B cell (primary cell): ENCODE data around the gene SKA1. TPM values are rescaled to one million over a fixed set of nuclear protein-coding genes. Genes with fewer than 3 reads are reported as not detected.

Experiments
- ATAC-seq: fragments of 200-7000 bp; cut with Tn5 transposase; one replicate; pipeline ENCODE4 v1.10.0; 2021; ENCODE audit warnings: low read depth, mild to moderate bottlenecking, moderate number of reproducible peaks, moderate library complexity
- CTCF ChIA-PET: fragments of 350-600 bp; sonication (Branson Sonifier 250); formaldehyde crosslinking; loops from one replicate; lab custom pipeline; 2021; ENCODE audit warnings: antibody characterized with exemption, inconsistent platforms; lab: Charles Lee
- POLR2A ChIA-PET: fragments of 350-600 bp; sonication (Branson Sonifier 250); formaldehyde crosslinking; loops from one replicate; lab custom pipeline; 2021; ENCODE audit warnings: antibody characterized with exemption; lab: Charles Lee
- DNase-seq: peaks from one replicate; pipeline ENCODE4 v3.0.0; 2013
- H2AFZ ChIP-seq: 2 replicates; pipeline ENCODE4 v1.6.1; 2012; ENCODE audit warnings: mild to moderate bottlenecking, low read depth, low read length; ENCODE audit not compliant: insufficient read depth, poor library complexity, severe bottlenecking
- H3K27ac ChIP-seq, 2 donors: 1 replicate in 1 of 2; 2 replicates in 1 of 2; pipeline ENCODE4 v1.5.1; 2012 to 2013; ENCODE audit warnings: low read length in 2 of 2, mild to moderate bottlenecking in 2 of 2, moderate library complexity in 1 of 2
- H3K27me3 ChIP-seq, 4 experiments: fragments of 200-600 bp in 1 of 4; sonication (generic) in 1 of 4; replicated peaks in 1 of 4; 1 replicate in 2 of 4; 2 replicates in 2 of 4; pipeline versions ENCODE4 v1.6.1 to v1.7.0; 2013 to 2016; ENCODE audit warnings: low read length in 3 of 4, mild to moderate bottlenecking in 2 of 4, mixed read lengths in 1 of 4, moderate library complexity in 1 of 4; ENCODE audit not compliant: insufficient read depth in 4 of 4, control insufficient read depth in 3 of 4; ENCODE audit errors: control extremely low read depth in 1 of 4
- H3K36me3 ChIP-seq, 2 experiments: replicated peaks in 1 of 2; 1 replicate in 1 of 2; 2 replicates in 1 of 2; pipeline versions ENCODE4 v1.6.1 to v1.7.1; 2013; ENCODE audit warnings: low read length in 1 of 2; ENCODE audit not compliant: insufficient read depth in 2 of 2, control insufficient read depth in 1 of 2; ENCODE audit errors: control extremely low read depth in 1 of 2, extremely low read depth in 1 of 2
- H3K4me1 ChIP-seq, 2 donors: fragments of 200-600 bp in 1 of 2; sonication (generic) in 1 of 2; 1 replicate in 1 of 2; 2 replicates in 1 of 2; pipeline versions ENCODE4 v1.5.1 to v1.6.1; 2013 to 2017; ENCODE audit warnings: low read length in 2 of 2; ENCODE audit not compliant: control insufficient read depth in 2 of 2, insufficient read depth in 2 of 2
- H3K4me2 ChIP-seq: replicated peaks from 2 replicates; pipeline ENCODE3; 2012; ENCODE audit warnings: mild to moderate bottlenecking, low read depth, low read length; ENCODE audit not compliant: poor library complexity, severe bottlenecking
- H3K4me3 ChIP-seq, 5 experiments: fragments of 200-600 bp in 1 of 5; sonication (generic) in 1 of 5; 1 replicate in 3 of 5; 2 replicates in 2 of 5; pipeline versions ENCODE4 v1.5.1 to v1.7.0; 2011 to 2016; ENCODE audit warnings: low read length in 4 of 5, mild to moderate bottlenecking in 4 of 5, low read depth in 2 of 5, control low read depth in 1 of 5, moderate library complexity in 1 of 5; ENCODE audit not compliant: insufficient read depth in 1 of 5; ENCODE audit errors: control extremely low read depth in 1 of 5, extremely low read depth in 1 of 5
- H3K79me2 ChIP-seq: fragments of 200-600 bp; sonication (generic); one replicate; pipeline ENCODE4 v1.6.0; 2016; ENCODE audit warnings: low read length; ENCODE audit not compliant: control insufficient read depth, insufficient read depth
- H3K9ac ChIP-seq: fragments of 200-600 bp; sonication (generic); 2 replicates; pipeline ENCODE4 v1.6.1; 2017; ENCODE audit warnings: mild to moderate bottlenecking, low read length, moderate library complexity
- H3K9me3 ChIP-seq, 3 donors: one replicate each; pipeline versions ENCODE4 v1.6.1 to v1.7.1; 2013; ENCODE audit warnings: low read length in 2 of 3; ENCODE audit not compliant: control insufficient read depth in 2 of 3, insufficient read depth in 1 of 3; ENCODE audit errors: control extremely low read depth in 1 of 3
- H4K20me1 ChIP-seq: 2 replicates; pipeline ENCODE4 v1.6.0; 2012; ENCODE audit warnings: mild to moderate bottlenecking, low read length; ENCODE audit not compliant: insufficient read depth, control insufficient read depth, poor library complexity, severe bottlenecking
- H3K27ac Mint-ChIP-seq: one replicate; pipeline ENCODE4 v1.8.0; 2021; ENCODE audit warnings: mixed read lengths
- H3K27me3 Mint-ChIP-seq: one replicate; pipeline ENCODE4 v1.8.0; 2021; ENCODE audit warnings: mixed read lengths
- H3K4me1 Mint-ChIP-seq: one replicate; pipeline ENCODE4 v1.8.0; 2021; ENCODE audit warnings: mixed read lengths
- H3K4me3 Mint-ChIP-seq: one replicate; pipeline ENCODE4 v1.8.0; 2021; ENCODE audit warnings: mixed read lengths
- H3K9me3 Mint-ChIP-seq: one replicate; pipeline ENCODE4 v1.8.0; 2022; ENCODE audit warnings: mixed read lengths; ENCODE audit not compliant: insufficient read depth
- EZH2 ChIP-seq: IDR thresholded peaks from 2 replicates; pipeline ENCODE4 v1.6.1; 2012; ENCODE audit warnings: borderline replicate concordance, low read depth, mild to moderate bottlenecking, moderate library complexity, low read length; ENCODE audit not compliant: insufficient read depth, poor library complexity, severe bottlenecking
- WGBS: methylation state at CpG from one replicate; pipeline ENCODE4 v1.1.5; 2013; ENCODE audit warnings: missing lambda C conversion rate; ENCODE audit not compliant: insufficient coverage; 5-methylcytosine and 5-hydroxymethylcytosine counted together
- intact Hi-C: fragments of 100-400 bp; cut with micrococcal nuclease; formaldehyde crosslinking; loops from one replicate; pipeline ENCODE4 v1.10.0; 2022
- polyA plus RNA-seq: library from polyadenylated mRNA; depleted of rRNA; stranded (reverse); fragments of >200 nt; gene quantifications from 2 replicates; pipeline ENCODE4 v1.2.3, GENCODE V29; 2012
- total RNA-seq, 2 donors: library from RNA; stranded (reverse); fragments of 120-200 nt in 1 of 2; gene quantifications; 1 replicate in 1 of 2; 2 replicates in 1 of 2; pipeline versions ENCODE4 v1.2.3 to v1.2.4, GENCODE V29; 2013 to 2022
- TF ChIP-seq, protein P1 (sequence below): fragments of 200-600 bp; IDR thresholded peaks from one replicate; pipeline ENCODE4 v1.8.0; 2022; ENCODE audit warnings: antibody characterized with exemption, mild to moderate bottlenecking

SKA1 gene
- total and polyA plus RNA-seq, 2 donors (not counting 1 experiment from before 2014, with no cell fraction given), result 0.28 to 0.52 TPM

DNA sequence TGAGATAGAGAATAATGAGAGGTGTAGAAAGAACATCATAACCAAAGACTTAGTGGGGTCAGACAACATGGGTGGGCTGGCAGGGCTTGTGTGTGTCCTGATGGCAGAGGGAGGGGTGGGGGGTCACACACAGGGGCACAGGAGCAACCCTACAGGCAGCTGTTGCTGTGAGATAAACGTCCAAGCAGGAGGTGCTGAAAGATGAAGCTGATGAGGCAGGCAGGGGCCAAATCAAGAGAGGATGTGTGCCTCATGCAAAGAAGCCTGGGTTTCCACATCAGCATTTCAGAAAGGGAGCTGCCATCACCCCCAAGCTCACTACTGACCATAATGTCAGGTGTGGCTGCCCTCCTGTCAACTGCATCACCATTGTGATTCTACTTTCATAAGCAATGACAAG lies 16.0 kb upstream of the SKA1 start:
- Histone ChIP-seq H3K27ac (no peak overlapping the region), H4K20me1 (no peaks in the 10 kb centered on the region), H3K27me3 (peaks cover 0 to 6% (median 0%) of the 10 kb centered on the region in 4 experiments), H3K4me1 (peaks cover 13 to 14% of the 10 kb centered on the region in 2 donors), H3K4me2 (no peak overlapping the region), H3K36me3 (no peaks in the 10 kb centered on the region), H3K9ac (no peak overlapping the region), H3K9me3 (no peaks in the 10 kb centered on the region), H3K4me3 (no peak overlapping the region), H3K79me2 (no peaks in the 10 kb centered on the region), H2AFZ (no peak overlapping the region)
- 0% methylated on average over 1 of the region's 1 CpG for WGBS
- intact Hi-C loops, result no loop called here
- ChIA-PET CTCF (interaction anchor here (0.7 to 2.2 kb wide), 4 partner anchors 90 to 172 kb away, joined by 3 to 16 read pairs (median 3); partner anchors contain the start of gene CFAP53), POLR2A (interaction anchor here (0.7 kb wide), 1 partner anchor 91 kb away, joined by 10 read pairs; no protein-coding TSS in a partner anchor)
- Mint-ChIP-seq H3K27me3 (peaks cover 11% of the 10 kb centered on the region), H3K9me3 (no peaks in the 10 kb centered on the region), H3K4me1 (peaks cover 14% of the 10 kb centered on the region), H3K27ac (no peak overlapping the region), H3K4me3 (no peak overlapping the region)
- DNase-seq (no peak), ATAC-seq (no peak)
- TF ChIP-seq, protein P1, sequence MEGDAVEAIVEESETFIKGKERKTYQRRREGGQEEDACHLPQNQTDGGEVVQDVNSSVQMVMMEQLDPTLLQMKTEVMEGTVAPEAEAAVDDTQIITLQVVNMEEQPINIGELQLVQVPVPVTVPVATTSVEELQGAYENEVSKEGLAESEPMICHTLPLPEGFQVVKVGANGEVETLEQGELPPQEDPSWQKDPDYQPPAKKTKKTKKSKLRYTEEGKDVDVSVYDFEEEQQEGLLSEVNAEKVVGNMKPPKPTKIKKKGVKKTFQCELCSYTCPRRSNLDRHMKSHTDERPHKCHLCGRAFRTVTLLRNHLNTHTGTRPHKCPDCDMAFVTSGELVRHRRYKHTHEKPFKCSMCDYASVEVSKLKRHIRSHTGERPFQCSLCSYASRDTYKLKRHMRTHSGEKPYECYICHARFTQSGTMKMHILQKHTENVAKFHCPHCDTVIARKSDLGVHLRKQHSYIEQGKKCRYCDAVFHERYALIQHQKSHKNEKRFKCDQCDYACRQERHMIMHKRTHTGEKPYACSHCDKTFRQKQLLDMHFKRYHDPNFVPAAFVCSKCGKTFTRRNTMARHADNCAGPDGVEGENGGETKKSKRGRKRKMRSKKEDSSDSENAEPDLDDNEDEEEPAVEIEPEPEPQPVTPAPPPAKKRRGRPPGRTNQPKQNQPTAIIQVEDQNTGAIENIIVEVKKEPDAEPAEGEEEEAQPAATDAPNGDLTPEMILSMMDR, result no peak
- TF ChIP-seq EZH2, result no peak

DNA sequence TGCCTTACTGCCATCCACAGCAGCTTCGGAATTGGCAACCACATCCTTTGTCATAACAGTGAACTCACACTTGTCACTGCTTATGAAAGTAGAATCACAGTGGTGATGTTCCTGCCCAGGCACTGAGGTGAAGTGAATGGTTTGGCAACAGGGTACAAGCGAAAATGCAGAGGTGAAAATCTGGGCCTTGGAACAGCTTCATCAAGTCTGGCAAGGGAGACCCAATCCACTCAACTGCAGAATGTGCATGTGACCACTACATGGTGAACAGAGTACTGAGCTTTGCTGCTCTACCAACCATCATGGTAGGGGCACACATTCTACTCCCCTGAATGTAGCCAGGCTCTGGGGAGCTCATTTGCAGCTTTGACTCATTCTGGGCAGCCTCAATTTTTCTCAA lies 15.0 kb upstream of the SKA1 start:
- intact Hi-C loops, result no loop called here
- ATAC-seq (no peak), DNase-seq (no peak)
- Histone ChIP-seq H3K27ac (no peak overlapping the region), H3K27me3 (peaks cover 0 to 14% (median 0%) of the 10 kb centered on the region in 4 experiments), H3K4me1 (peaks cover 13 to 14% of the 10 kb centered on the region in 2 donors), H2AFZ (no peak overlapping the region), H3K4me3 (no peak overlapping the region), H3K9ac (no peak overlapping the region), H4K20me1 (no peaks in the 10 kb centered on the region), H3K79me2 (no peaks in the 10 kb centered on the region), H3K36me3 (no peaks in the 10 kb centered on the region), H3K9me3 (no peaks in the 10 kb centered on the region), H3K4me2 (no peak overlapping the region)
- Mint-ChIP-seq H3K4me1 (peaks cover 14% of the 10 kb centered on the region), H3K9me3 (no peaks in the 10 kb centered on the region), H3K27ac (no peak overlapping the region), H3K4me3 (no peak overlapping the region), H3K27me3 (peaks cover 11% of the 10 kb centered on the region)
- TF ChIP-seq, protein P1, result no peak
- TF ChIP-seq EZH2, result no peak
- ChIA-PET CTCF (interaction anchor here (0.7 to 2.2 kb wide), 3 partner anchors 91 to 302 kb away, joined by 3 to 16 read pairs (median 3); no protein-coding TSS in a partner anchor), POLR2A (interaction anchor here (0.7 kb wide), 1 partner anchor 92 kb away, joined by 10 read pairs; no protein-coding TSS in a partner anchor)
- WGBS, result 100% methylated on average over 1 of the region's 2 CpGs
